IMR-90 (cell line): ENCODE measurements around the gene TAAR5. TPM values are rescaled to one million over a fixed set of nuclear protein-coding genes. Genes with fewer than 3 reads are reported as not detected.

Experiments
- ATAC-seq: fragments of 200-7000 bp; cut with Tn5 transposase; 2 replicates; pipeline ENCODE4 v1.9.1; 2020; ENCODE audit warnings: low read depth, mild to moderate bottlenecking, moderate library complexity
- BruUV-seq: library from RNA; stranded (reverse); fragments of 400-500 nt; replicated peaks from 2 replicates; lab custom pipeline; 2021; lab: Mats Ljungman, UMichigan
- CTCF ChIA-PET: fragments of 300-600 bp; formaldehyde crosslinking; extraction: SDS; loops from one replicate; lab custom pipeline; 2021; ENCODE audit warnings: antibody characterized with exemption; lab: Yijun Ruan, JAX
- POLR2A ChIA-PET: fragments of 300-600 bp; sonication (Branson Sonifier 250); formaldehyde crosslinking; loops from one replicate; lab custom pipeline; 2022; ENCODE audit warnings: antibody characterized with exemption; ENCODE audit not compliant: unreplicated experiment; lab: Charles Lee
- DNase-seq: peaks from one replicate; pipeline ENCODE4 v3.0.0; 2013
- H2AFZ ChIP-seq: replicated peaks from 2 replicates; pipeline ENCODE3; 2013; ENCODE audit warnings: low read length, mild to moderate bottlenecking; ENCODE audit not compliant: poor library complexity
- H2AK5ac ChIP-seq: 2 replicates; pipeline ENCODE4 v1.6.1; 2013; ENCODE audit warnings: low read depth, low read length, inconsistent platforms
- H2AK9ac ChIP-seq: replicated peaks from 2 replicates; pipeline ENCODE3; 2013; ENCODE audit warnings: mild to moderate bottlenecking, low read depth, low read length, moderate library complexity; ENCODE audit not compliant: poor library complexity
- H2BK120ac ChIP-seq: 2 replicates; pipeline ENCODE4 v1.6.1; 2013; ENCODE audit warnings: low read depth, low read length, inconsistent platforms
- H2BK15ac ChIP-seq: 3 replicates; pipeline ENCODE4 v1.6.1; 2013; ENCODE audit warnings: low read depth, low read length, inconsistent platforms
- H2BK20ac ChIP-seq: 2 replicates; pipeline ENCODE4 v1.6.1; 2013; ENCODE audit warnings: low read depth, mild to moderate bottlenecking, inconsistent platforms, low read length, moderate library complexity
- H2BK5ac ChIP-seq: 2 replicates; pipeline ENCODE4 v1.6.1; 2013; ENCODE audit warnings: mild to moderate bottlenecking, low read depth, low read length, inconsistent platforms; ENCODE audit not compliant: poor library complexity, severe bottlenecking
- H3K14ac ChIP-seq: replicated peaks from 2 replicates; pipeline ENCODE4 v1.6.1; 2013; ENCODE audit warnings: low read depth, low read length, inconsistent platforms
- H3K18ac ChIP-seq: 2 replicates; pipeline ENCODE4 v1.6.1; 2013; ENCODE audit warnings: low read depth, low read length, control low read depth
- H3K23ac ChIP-seq: 2 replicates; pipeline ENCODE4 v1.6.1; 2013; ENCODE audit warnings: low read depth, low read length, inconsistent platforms
- H3K27ac ChIP-seq: 2 replicates; pipeline ENCODE4 v1.5.1; 2013; ENCODE audit warnings: mild to moderate bottlenecking, control low read depth, low read length; ENCODE audit not compliant: insufficient read depth
- H3K27me3 ChIP-seq: 2 replicates; pipeline ENCODE4 v1.6.1; 2013; ENCODE audit warnings: low read length; ENCODE audit not compliant: control insufficient read depth, insufficient read depth
- H3K36me3 ChIP-seq: 2 replicates; pipeline ENCODE4 v1.6.1; 2013; ENCODE audit warnings: low read length, mixed read lengths; ENCODE audit not compliant: control insufficient read depth, insufficient read depth
- H3K4ac ChIP-seq: 2 replicates; pipeline ENCODE4 v1.6.1; 2013; ENCODE audit warnings: low read depth, low read length, inconsistent platforms
- H3K4me1 ChIP-seq: 2 replicates; pipeline ENCODE4 v1.6.1; 2013; ENCODE audit warnings: low read length, mixed read lengths; ENCODE audit not compliant: control insufficient read depth, insufficient read depth
- H3K4me2 ChIP-seq: 2 replicates; pipeline ENCODE4 v1.6.1; 2013; ENCODE audit warnings: low read depth, mild to moderate bottlenecking, control low read depth, low read length, moderate library complexity
- H3K4me3 ChIP-seq: 2 replicates; pipeline ENCODE4 v1.5.1; 2013; ENCODE audit warnings: low read depth, mild to moderate bottlenecking, control low read depth, low read length, moderate library complexity; ENCODE audit not compliant: insufficient read depth
- H3K56ac ChIP-seq: 2 replicates; pipeline ENCODE4 v1.6.1; 2013; ENCODE audit warnings: low read length, inconsistent platforms; ENCODE audit not compliant: insufficient read depth; ENCODE audit errors: extremely low read depth
- H3K79me1 ChIP-seq, 2 experiments: 2 replicates each; pipeline ENCODE4 v1.6.1; 2013; ENCODE audit warnings: low read length in 2 of 2, inconsistent platforms in 1 of 2, low read depth in 1 of 2
- H3K9ac ChIP-seq: 2 replicates; pipeline ENCODE4 v1.6.1; 2013; ENCODE audit warnings: low read depth, low read length, control low read depth
- H3K9me1 ChIP-seq: 2 replicates; pipeline ENCODE4 v1.6.1; 2013; ENCODE audit warnings: low read length, inconsistent platforms; ENCODE audit not compliant: insufficient read depth
- H3K9me3 ChIP-seq: 2 replicates; pipeline ENCODE4 v1.6.1; 2013; ENCODE audit warnings: low read length; ENCODE audit not compliant: control insufficient read depth, insufficient read depth
- H4K20me1 ChIP-seq: 2 replicates; pipeline ENCODE4 v1.6.1; 2013; ENCODE audit warnings: low read length, inconsistent platforms; ENCODE audit not compliant: insufficient read depth
- H4K5ac ChIP-seq: 2 replicates; pipeline ENCODE4 v1.6.1; 2013; ENCODE audit warnings: mild to moderate bottlenecking, low read depth, low read length, control low read depth
- H4K8ac ChIP-seq, 2 experiments: 2 replicates each; pipeline ENCODE4 v1.6.1; 2013; ENCODE audit warnings: low read depth in 2 of 2, low read length in 2 of 2, control low read depth in 1 of 2, inconsistent platforms in 1 of 2
- H4K91ac ChIP-seq: 2 replicates; pipeline ENCODE4 v1.6.1; 2013; ENCODE audit warnings: low read depth, low read length, inconsistent platforms; ENCODE audit not compliant: insufficient read depth
- CHD1 ChIP-seq: IDR thresholded peaks from 2 replicates; pipeline ENCODE4 v1.6.1; 2012; ENCODE audit warnings: low read depth, low read length, improper control_type of control experiment
- ELK1 ChIP-seq: fragments of 150-350 bp; IDR thresholded peaks from 2 replicates; pipeline ENCODE4 v1.6.1; 2016; ENCODE audit warnings: low read depth, mild to moderate bottlenecking, low read length, moderate library complexity, borderline replicate concordance
- MXI1 ChIP-seq: IDR thresholded peaks from 2 replicates; pipeline ENCODE4 v1.6.1; 2012; ENCODE audit warnings: low read depth, mild to moderate bottlenecking, low read length, moderate library complexity, borderline replicate concordance
- NFE2L2 ChIP-seq: fragments of 150-350 bp; IDR thresholded peaks from 2 replicates; pipeline ENCODE4 v1.6.1; 2016; ENCODE audit warnings: low read depth, mild to moderate bottlenecking, low read length
- RCOR1 ChIP-seq: IDR thresholded peaks from 2 replicates; pipeline ENCODE4 v1.6.1; 2012; ENCODE audit warnings: mild to moderate bottlenecking, low read length, improper control_type of control experiment; ENCODE audit not compliant: insufficient replicate concordance
- WGBS, 2 experiments: methylation state at CpG; one replicate each; pipeline versions ENCODE4 v1.1.5 to v1.1.7; 2013; ENCODE audit warnings: missing lambda C conversion rate in 2 of 2; ENCODE audit not compliant: insufficient read length in 1 of 2; ENCODE audit errors: extremely low coverage in 2 of 2; 5-methylcytosine and 5-hydroxymethylcytosine counted together
- dilution Hi-C: fragments of 300-500 bp; cut with HindIII; formaldehyde crosslinking; loops from one replicate; pipeline ENCODE4 v1.14.3; 2018; ENCODE audit warnings: low sequenced_read_pairs; ENCODE audit not compliant: unreplicated experiment
- in situ Hi-C: fragments of 300-500 bp; cut with MboI; formaldehyde crosslinking; loops from 3 replicates; pipeline ENCODE4 v1.14.3; 2019; ENCODE audit warnings: low sequenced_read_pairs, inconsistent platforms, mixed read lengths
- intact Hi-C: fragments of 100-400 bp; cut with micrococcal nuclease; formaldehyde crosslinking; loops from 2 replicates; pipeline ENCODE4 v1.10.0; 2022
- polyA plus RNA-seq, 3 experiments: library from polyadenylated mRNA; depleted of rRNA; stranded (reverse); fragments of >200 nt; gene quantifications; 2 replicates each; pipeline ENCODE4 v1.2.3, GENCODE V29; 2012; ENCODE audit warnings: low replicate concordance in 1 of 3
- total RNA-seq: library from RNA; depleted of rRNA; stranded (reverse); fragments of >200 nt; gene quantifications from 2 replicates; pipeline ENCODE4 v1.2.3, GENCODE V29; 2012

Gene TAAR5
- total and polyA plus RNA-seq, 2 of the 4 experiments (the other 2 are of a cell fraction), result not detected

GRCh38 chr6:132592855-132593254 lies 3.3 kb upstream of the TAAR5 start:
- DNase-seq, result no peak
- ChIA-PET CTCF (no interaction called here), POLR2A (no interaction called here)
- H2BK120ac ChIP-seq, result no peak overlapping the region
- no peaks in the 10 kb centered on the region for H3K36me3 ChIP-seq
- no peak overlapping the region for H3K4ac ChIP-seq
- no TSS peak for BruUV-seq
- H3K56ac ChIP-seq, result no peak overlapping the region
- H3K23ac ChIP-seq, result no peak overlapping the region
- no peaks in the 10 kb centered on the region for H3K9me1 ChIP-seq
- H2AK9ac ChIP-seq, result no peak overlapping the region
- no peak overlapping the region for H3K9ac ChIP-seq
- TF ChIP-seq MXI1, result no peak
- TF ChIP-seq NFE2L2, result no peak
- no peak for TF ChIP-seq CHD1
- TF ChIP-seq ELK1, result no peak
- no peak for TF ChIP-seq RCOR1
- no peaks in the 10 kb centered on the region for H3K9me3 ChIP-seq
- H3K27me3 ChIP-seq, result peaks cover 36% of the 10 kb centered on the region
- H3K18ac ChIP-seq, result no peak overlapping the region
- H4K91ac ChIP-seq, result no peak overlapping the region
- no peak overlapping the region for H2BK15ac ChIP-seq
- no peak overlapping the region for H3K27ac ChIP-seq
- in situ Hi-C loops, result no loop called here
- no peak overlapping the region for H3K4me3 ChIP-seq
- intact Hi-C loops, result no loop called here
- H2AK5ac ChIP-seq, result no peak overlapping the region
- H4K8ac ChIP-seq, result no peak overlapping the region
- no CpG with 5 or more reads among the region's 2 CpGs for WGBS, 2 experiments
- no peaks in the 10 kb centered on the region for H4K20me1 ChIP-seq
- no peak overlapping the region for H4K5ac ChIP-seq
- no peak overlapping the region for H3K14ac ChIP-seq
- ATAC-seq, result no peak
- no peak overlapping the region for H2AFZ ChIP-seq
- H3K4me2 ChIP-seq, result no peak overlapping the region
- no peaks in the 10 kb centered on the region for H3K4me1 ChIP-seq
- dilution Hi-C loops, result no loop called here
- no peak overlapping the region for H2BK20ac ChIP-seq
- H3K79me1 ChIP-seq, result no peaks in the 10 kb centered on the region
- no peak overlapping the region for H2BK5ac ChIP-seq
